ENCODE data around the gene RICTOR. TPM values are rescaled to one million over a fixed set of nuclear protein-coding genes. Genes with fewer than 3 reads are reported as not detected.

Gene RICTOR
- total and polyA plus RNA-seq, 2 donors (not counting 3 experiments of a cell fraction or from before 2014, with no cell fraction given) = 9.2 to 38.0 TPM

DNA sequence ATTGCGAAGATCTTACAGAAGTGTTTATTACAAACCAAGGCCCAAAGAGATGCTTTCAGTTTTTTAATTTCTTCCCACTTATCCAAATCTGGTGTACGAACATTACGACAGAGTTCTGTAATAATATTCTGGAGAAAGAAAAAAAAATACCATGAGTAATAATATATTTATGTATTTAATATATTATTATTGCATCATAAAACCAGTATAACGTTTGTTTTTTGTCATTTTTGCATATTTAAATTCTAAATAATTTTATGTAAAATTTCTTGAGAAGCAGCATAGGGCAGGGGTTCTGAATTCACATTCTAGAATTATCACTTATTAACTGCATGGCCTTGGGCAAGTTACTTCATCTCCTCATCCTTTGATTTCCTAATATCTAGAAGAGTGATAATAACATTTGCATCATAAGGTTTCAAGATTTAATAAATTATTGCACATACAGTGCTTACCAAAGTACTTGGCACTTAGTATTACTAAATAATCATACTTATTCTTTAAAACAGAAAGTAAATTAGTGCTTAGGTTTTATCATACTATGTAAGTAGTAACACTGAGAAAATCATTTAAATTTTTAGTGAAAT lies 120.7 kb downstream of the RICTOR start:
- no peaks in the 10 kb centered on the region for H3K9me1 ChIP-seq (replicated peaks; ENCODE audit: control insufficient read depth, extremely low read depth, insufficient read depth, low read length)
- intact Hi-C loops (cut with micrococcal nuclease) = no loop called here
- no peak for DNase-seq (ENCODE audit: low read depth, low spot score)
- ChIA-PET POLR2A (no interaction called here), CTCF (no interaction called here)
- H3K4me3 ChIP-seq (replicated peaks in 1 of 3; ENCODE audit: insufficient read depth in 1 of 3, low read depth in 1 of 3, low read length in 3 of 3) = no peak overlapping the region
- no peak overlapping the region for H3K4me2 ChIP-seq (ENCODE audit: insufficient read depth, low read length)
- H3K9me3 ChIP-seq (replicated peaks; ENCODE audit: control insufficient read depth, insufficient read depth, low read length) = no peaks in the 10 kb centered on the region
- no peak for FAIRE-seq
- H2AFZ ChIP-seq (ENCODE audit: low read depth, low read length) = no peak overlapping the region
- H4K20me1 ChIP-seq (replicated peaks; ENCODE audit: control insufficient read depth, extremely low read depth, insufficient read depth, low read length) = no peaks in the 10 kb centered on the region
- peaks cover 13 to 32% of the 10 kb centered on the region in 2 experiments for H3K36me3 ChIP-seq (ENCODE audit: control insufficient read depth in 2 of 2, extremely low read depth in 1 of 2, insufficient read depth in 2 of 2, low read length in 2 of 2)
- H3K27me3 ChIP-seq (ENCODE audit: control insufficient read depth in 2 of 2, insufficient read depth in 2 of 2, low read length in 2 of 2) = no peaks in the 10 kb centered on the region
- no TSS peak for BruUV-seq (replicated peaks)
- no peaks in the 10 kb centered on the region for H3K4me1 ChIP-seq (ENCODE audit: control insufficient read depth, extremely low read depth, insufficient read depth, low read length)
- no peak overlapping the region for H3K27ac ChIP-seq (ENCODE audit: insufficient read depth, low read depth, low read length)
- H3K79me2 ChIP-seq (ENCODE audit: control insufficient read depth, insufficient read depth, low read length) = no peaks in the 10 kb centered on the region
- dilution Hi-C loops (cut with MboI; ENCODE audit: extremely low pct_ligation_motif_present, low sequenced_read_pairs) = no loop called here
- TF ChIP-seq EZH2 (IDR thresholded peaks at IDR 0.05; ENCODE audit: borderline replicate concordance, low read depth, low read length, severe bottlenecking) (no peak), JUN (IDR thresholded peaks at IDR 0.05; ENCODE audit: borderline replicate concordance, insufficient read depth, insufficient read length, low read depth) (no peak), GATA2 (IDR thresholded peaks at IDR 0.05; ENCODE audit: insufficient read depth, insufficient read length, low read depth, low read length) (no peak), POLR2A (IDR thresholded peaks at IDR 0.05; ENCODE audit: low read depth, low read length) (no peak), POLR2AphosphoS5 (IDR thresholded peaks at IDR 0.05; ENCODE audit: insufficient read depth, low read depth, low read length) (no peak), MYC (IDR thresholded peaks at IDR 0.05; ENCODE audit: low read depth, low read length) (no peak), FOS (IDR thresholded peaks at IDR 0.05; ENCODE audit: borderline replicate concordance, insufficient read depth, low read length) (no peak)
- TF ChIP-seq, protein P1, sequence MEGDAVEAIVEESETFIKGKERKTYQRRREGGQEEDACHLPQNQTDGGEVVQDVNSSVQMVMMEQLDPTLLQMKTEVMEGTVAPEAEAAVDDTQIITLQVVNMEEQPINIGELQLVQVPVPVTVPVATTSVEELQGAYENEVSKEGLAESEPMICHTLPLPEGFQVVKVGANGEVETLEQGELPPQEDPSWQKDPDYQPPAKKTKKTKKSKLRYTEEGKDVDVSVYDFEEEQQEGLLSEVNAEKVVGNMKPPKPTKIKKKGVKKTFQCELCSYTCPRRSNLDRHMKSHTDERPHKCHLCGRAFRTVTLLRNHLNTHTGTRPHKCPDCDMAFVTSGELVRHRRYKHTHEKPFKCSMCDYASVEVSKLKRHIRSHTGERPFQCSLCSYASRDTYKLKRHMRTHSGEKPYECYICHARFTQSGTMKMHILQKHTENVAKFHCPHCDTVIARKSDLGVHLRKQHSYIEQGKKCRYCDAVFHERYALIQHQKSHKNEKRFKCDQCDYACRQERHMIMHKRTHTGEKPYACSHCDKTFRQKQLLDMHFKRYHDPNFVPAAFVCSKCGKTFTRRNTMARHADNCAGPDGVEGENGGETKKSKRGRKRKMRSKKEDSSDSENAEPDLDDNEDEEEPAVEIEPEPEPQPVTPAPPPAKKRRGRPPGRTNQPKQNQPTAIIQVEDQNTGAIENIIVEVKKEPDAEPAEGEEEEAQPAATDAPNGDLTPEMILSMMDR (IDR thresholded peaks at IDR 0.05; ENCODE audit: extremely low read depth in 1 of 2, insufficient read depth in 1 of 2, low read depth in 1 of 2, low read length in 2 of 2) = no peak
- TF ChIP-seq, protein P2, sequence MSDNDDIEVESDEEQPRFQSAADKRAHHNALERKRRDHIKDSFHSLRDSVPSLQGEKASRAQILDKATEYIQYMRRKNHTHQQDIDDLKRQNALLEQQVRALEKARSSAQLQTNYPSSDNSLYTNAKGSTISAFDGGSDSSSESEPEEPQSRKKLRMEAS (IDR thresholded peaks at IDR 0.05; ENCODE audit: insufficient read depth, insufficient read length) = no peak
- no peak overlapping the region for H3K9ac ChIP-seq (replicated peaks; ENCODE audit: extremely low read depth, insufficient read depth, low read length)
